Nephron progenitor cell (in vitro differentiated cells): Measurements from ENCODE around the gene DOCK9.
A peak's percentile ranks its signal among the peaks of the same experiment; 100 is the strongest.

Experiments
- DNase-seq: peaks from one replicate; pipeline ENCODE4 v3.0.0; 2021
- H3K27ac Mint-ChIP-seq: 2 replicates; pipeline ENCODE4 v1.8.0; 2021; ENCODE audit warnings: mild to moderate bottlenecking, moderate library complexity, mixed read lengths
- H3K27me3 Mint-ChIP-seq: 2 replicates; pipeline ENCODE4 v1.8.0; 2021; ENCODE audit warnings: mild to moderate bottlenecking, low read depth, mixed read lengths; ENCODE audit not compliant: poor library complexity
- H3K36me3 Mint-ChIP-seq: 2 replicates; pipeline ENCODE4 v1.8.0; 2021; ENCODE audit warnings: low read depth, mixed read lengths
- H3K4me1 Mint-ChIP-seq: 2 replicates; pipeline ENCODE4 v1.8.0; 2021; ENCODE audit warnings: mixed read lengths
- H3K4me3 Mint-ChIP-seq: 2 replicates; pipeline ENCODE4 v1.8.0; 2021; ENCODE audit warnings: mild to moderate bottlenecking, moderate library complexity, mixed read lengths
- H3K9me3 Mint-ChIP-seq: 2 replicates; pipeline ENCODE4 v1.8.0; 2021; ENCODE audit warnings: mild to moderate bottlenecking, moderate library complexity, mixed read lengths
- TF ChIP-seq, protein P1 (sequence below): fragments of 200-600 bp; sonication (generic); IDR thresholded peaks from 2 replicates; pipeline ENCODE4 v1.5.0; 2021; ENCODE audit warnings: antibody characterized with exemption

DOCK9 gene

DNA sequence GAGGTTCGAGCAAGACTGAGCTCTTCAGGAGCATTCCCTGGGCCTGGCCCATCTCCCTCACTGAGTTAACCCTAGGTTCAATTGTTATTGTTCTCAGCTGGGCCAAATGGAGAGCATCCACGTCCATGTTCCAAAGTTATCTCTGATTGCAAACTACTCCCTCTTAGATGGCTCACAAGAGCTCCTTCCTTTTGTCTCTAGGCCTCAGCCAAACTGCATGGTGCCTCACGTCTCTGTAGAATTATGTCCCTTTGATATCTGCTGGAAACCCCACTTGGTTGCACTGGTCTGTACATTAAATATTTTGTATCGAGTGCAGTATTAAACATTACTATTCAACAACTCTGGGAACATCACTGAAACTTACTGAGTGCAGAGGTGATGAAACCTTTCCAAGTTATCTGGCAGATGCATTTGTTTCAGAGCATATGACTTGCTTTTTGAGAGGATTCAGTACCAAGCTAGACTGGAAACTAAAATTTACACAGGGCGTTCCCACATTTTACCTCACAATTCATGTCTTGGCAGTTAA lies 38.1 kb downstream of the DOCK9 start:
- Mint-ChIP-seq H3K4me1 (peaks cover 43% of the 10 kb centered on the region), H3K36me3 (no peaks in the 10 kb centered on the region), H3K9me3 (peaks cover 3% of the 10 kb centered on the region), H3K27ac (no peak overlapping the region), H3K27me3 (no peaks in the 10 kb centered on the region), H3K4me3 (no peak overlapping the region)
- DNase-seq: no peak
- TF ChIP-seq, protein P1, sequence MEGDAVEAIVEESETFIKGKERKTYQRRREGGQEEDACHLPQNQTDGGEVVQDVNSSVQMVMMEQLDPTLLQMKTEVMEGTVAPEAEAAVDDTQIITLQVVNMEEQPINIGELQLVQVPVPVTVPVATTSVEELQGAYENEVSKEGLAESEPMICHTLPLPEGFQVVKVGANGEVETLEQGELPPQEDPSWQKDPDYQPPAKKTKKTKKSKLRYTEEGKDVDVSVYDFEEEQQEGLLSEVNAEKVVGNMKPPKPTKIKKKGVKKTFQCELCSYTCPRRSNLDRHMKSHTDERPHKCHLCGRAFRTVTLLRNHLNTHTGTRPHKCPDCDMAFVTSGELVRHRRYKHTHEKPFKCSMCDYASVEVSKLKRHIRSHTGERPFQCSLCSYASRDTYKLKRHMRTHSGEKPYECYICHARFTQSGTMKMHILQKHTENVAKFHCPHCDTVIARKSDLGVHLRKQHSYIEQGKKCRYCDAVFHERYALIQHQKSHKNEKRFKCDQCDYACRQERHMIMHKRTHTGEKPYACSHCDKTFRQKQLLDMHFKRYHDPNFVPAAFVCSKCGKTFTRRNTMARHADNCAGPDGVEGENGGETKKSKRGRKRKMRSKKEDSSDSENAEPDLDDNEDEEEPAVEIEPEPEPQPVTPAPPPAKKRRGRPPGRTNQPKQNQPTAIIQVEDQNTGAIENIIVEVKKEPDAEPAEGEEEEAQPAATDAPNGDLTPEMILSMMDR: no peak

DNA sequence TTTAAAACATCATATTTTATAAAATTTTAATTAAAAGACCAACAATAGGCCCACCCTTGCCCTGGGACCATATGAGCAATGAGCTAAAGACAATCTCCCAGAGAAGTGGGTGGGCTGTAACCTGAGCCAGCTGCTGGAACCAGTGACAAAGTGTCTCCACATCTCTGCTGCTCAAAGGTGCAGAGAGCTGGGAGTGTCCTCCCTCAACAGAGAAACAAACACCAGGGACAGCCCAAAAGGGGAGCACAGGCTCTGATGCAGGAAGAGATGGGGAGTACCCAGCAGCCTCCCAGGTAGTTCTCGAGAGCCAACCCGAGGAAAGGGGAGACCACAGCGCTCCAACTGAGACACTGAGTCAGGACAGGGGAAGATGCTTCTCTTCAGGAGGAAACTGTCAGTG lies 39.1 kb downstream of the DOCK9 start:
- Mint-ChIP-seq H3K4me1 (peaks cover 43% of the 10 kb centered on the region), H3K4me3 (no peak overlapping the region), H3K27ac (peak overlapping the region; percentile 44), H3K36me3 (no peaks in the 10 kb centered on the region), H3K9me3 (peaks cover 12% of the 10 kb centered on the region), H3K27me3 (no peaks in the 10 kb centered on the region)
- DNase-seq: peak; percentile 39
- TF ChIP-seq, protein P1: no peak

DNA sequence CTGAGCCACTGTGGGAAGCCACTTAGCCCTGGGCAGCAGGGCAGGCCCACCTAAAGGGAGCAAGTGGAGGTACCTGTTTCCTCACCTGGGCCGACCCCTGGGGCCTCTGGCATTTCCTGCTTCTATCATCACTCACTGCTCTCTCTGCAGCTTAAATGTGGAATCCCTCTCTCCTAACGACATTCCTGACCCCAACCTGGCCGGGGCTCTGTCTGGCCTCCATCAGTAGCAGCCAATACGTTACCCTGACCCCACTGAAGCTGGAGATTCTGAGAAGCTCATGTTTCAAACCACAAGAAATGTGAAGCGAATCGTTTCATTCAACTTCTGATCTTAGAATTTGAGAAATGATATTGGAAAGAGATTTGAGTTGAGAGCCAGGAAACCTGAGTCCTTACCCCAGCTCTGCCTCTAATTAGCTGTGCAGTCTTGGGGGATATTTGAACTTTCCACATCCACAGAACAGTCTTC lies 39.9 kb downstream of the DOCK9 start:
- Mint-ChIP-seq H3K27ac (peak overlapping the region; percentile 85), H3K27me3 (peaks cover under 1% of the 10 kb centered on the region), H3K36me3 (peaks cover 6% of the 10 kb centered on the region), H3K4me1 (peaks cover 43% of the 10 kb centered on the region), H3K4me3 (peak overlapping the region; percentile 33), H3K9me3 (peaks cover 19% of the 10 kb centered on the region)
- TF ChIP-seq, protein P1: no peak
- DNase-seq: peak; percentile 23

DNA sequence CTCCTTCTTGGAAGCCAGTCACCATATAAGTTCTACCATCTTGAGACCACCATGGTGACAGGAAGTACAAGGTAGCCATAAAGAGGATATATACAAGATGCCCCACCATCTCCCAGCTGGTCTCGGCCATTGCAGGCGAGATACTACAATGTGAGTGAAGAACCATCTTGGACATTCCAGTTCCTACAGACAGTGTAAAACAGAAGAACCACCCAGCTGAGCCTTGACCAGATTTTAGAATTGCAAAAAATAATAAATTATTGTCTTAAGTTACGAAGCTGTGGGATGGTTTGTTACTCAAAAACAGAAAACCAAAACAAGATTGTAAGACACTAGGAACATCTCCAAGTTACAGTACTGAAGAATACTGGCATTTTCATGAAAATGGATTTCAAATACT lies 43.6 kb downstream of the DOCK9 start:
- Mint-ChIP-seq H3K36me3 (peaks cover 10% of the 10 kb centered on the region), H3K4me3 (no peak overlapping the region), H3K4me1 (peaks cover 29% of the 10 kb centered on the region), H3K27ac (no peak overlapping the region), H3K27me3 (peaks cover 7% of the 10 kb centered on the region), H3K9me3 (peaks cover 23% of the 10 kb centered on the region)
- TF ChIP-seq, protein P1: no peak
- DNase-seq: no peak

DNA sequence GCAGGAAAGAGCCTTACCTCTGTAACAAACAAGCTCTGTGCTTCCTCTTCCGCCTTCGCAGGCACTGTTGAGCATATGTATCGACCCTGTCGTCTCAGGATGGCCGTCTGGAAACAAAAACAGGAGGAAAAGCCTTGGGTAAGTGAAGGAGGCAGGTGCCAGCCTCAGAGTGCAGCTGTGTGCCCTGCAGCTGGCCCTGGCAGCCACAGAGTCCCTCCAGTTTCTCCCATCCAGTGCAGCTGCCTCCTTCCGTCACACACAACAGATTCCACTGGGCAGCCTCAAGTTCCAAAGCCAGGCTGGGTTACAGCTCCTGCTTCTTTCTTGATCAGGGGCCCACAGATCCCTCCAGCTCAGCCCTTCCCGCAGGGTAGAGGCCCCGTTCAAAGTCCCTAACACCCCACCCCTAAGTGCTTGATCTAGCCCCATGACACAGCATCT lies 47.7 kb downstream of the DOCK9 start:
- Mint-ChIP-seq H3K36me3 (peaks cover 10% of the 10 kb centered on the region), H3K27me3 (peaks cover 7% of the 10 kb centered on the region), H3K4me1 (peaks cover 22% of the 10 kb centered on the region), H3K9me3 (peaks cover 23% of the 10 kb centered on the region), H3K27ac (peak overlapping the region; percentile 83), H3K4me3 (no peak overlapping the region)
- TF ChIP-seq, protein P1: no peak
- no peak for DNase-seq
